GM13977 (cell line): Measurements from ENCODE around the gene HNRNPM.

Experiments used
- DNase-seq: peaks from one replicate; pipeline ENCODE4 v3.0.0; 2012; ENCODE audit warnings: low spot score
- CTCF ChIP-seq: IDR thresholded peaks from 2 replicates; pipeline ENCODE4 v1.5.1; 2012; ENCODE audit warnings: mild to moderate bottlenecking, control low read depth; ENCODE audit not compliant: insufficient read depth; ENCODE audit errors: extremely low read depth, missing control alignments
- in situ Hi-C: fragments of 300-500 bp; cut with MboI; formaldehyde crosslinking; loops from one replicate; pipeline ENCODE4 v1.12.0; 2022; ENCODE audit warnings: low sequenced_read_pairs, low pct_unique_long_range_greater_than_20kb, mixed read lengths, inconsistent platforms; ENCODE audit not compliant: unreplicated experiment

The HNRNPM gene

GRCh38 chr19:8490395-8490760 lies 45.6 kb downstream of the HNRNPM start:
- TF ChIP-seq CTCF = no peak
- in situ Hi-C loops = no loop called here
- DNase-seq = no peak

- in situ Hi-C loops = no loop called here
- no peak for DNase-seq
- no peak for TF ChIP-seq CTCF
Observed at GRCh38 chr19:8490873-8491272, 46.1 kb downstream of the HNRNPM start.

GRCh38 chr19:8491574-8491973 lies 46.8 kb downstream of the HNRNPM start:
- TF ChIP-seq CTCF = no peak
- no peak for DNase-seq
- in situ Hi-C loops = no loop called here

- in situ Hi-C loops = no loop called here
- TF ChIP-seq CTCF = no peak
- DNase-seq = no peak
Observed at GRCh38 chr19:8494158-8494557, 49.4 kb downstream of the HNRNPM start.

- DNase-seq = no peak
- TF ChIP-seq CTCF = no peak
- in situ Hi-C loops = no loop called here
Observed at GRCh38 chr19:8498295-8498694, 53.5 kb downstream of the HNRNPM start.

GRCh38 chr19:8499048-8499833 lies 54.5 kb downstream of the HNRNPM start:
- no peak for TF ChIP-seq CTCF
- no peak for DNase-seq
- in situ Hi-C loops = no loop called here

- no peak for DNase-seq
- in situ Hi-C loops = no loop called here
Observed at GRCh38 chr19:8500158-8500557, 55.4 kb downstream of the HNRNPM start.

More at GRCh38 chr19:8500158-8500557, 55.4 kb downstream of the HNRNPM start:
- TF ChIP-seq CTCF = no peak
